ENCODE data around the gene CYP19A1. TPM values are rescaled to one million over a fixed set of nuclear protein-coding genes. Genes with fewer than 3 reads are reported as not detected.
"Not testable (repeated sequence)": the region's sequence is repeated elsewhere in the genome, so short reads cannot be mapped to it uniquely, and the experiment has no call there.

The CYP19A1 gene
- total and polyA plus RNA-seq, 8 donors, result 0.09 to 2.5 (median 0.28) TPM; not detected in 1

DNA sequence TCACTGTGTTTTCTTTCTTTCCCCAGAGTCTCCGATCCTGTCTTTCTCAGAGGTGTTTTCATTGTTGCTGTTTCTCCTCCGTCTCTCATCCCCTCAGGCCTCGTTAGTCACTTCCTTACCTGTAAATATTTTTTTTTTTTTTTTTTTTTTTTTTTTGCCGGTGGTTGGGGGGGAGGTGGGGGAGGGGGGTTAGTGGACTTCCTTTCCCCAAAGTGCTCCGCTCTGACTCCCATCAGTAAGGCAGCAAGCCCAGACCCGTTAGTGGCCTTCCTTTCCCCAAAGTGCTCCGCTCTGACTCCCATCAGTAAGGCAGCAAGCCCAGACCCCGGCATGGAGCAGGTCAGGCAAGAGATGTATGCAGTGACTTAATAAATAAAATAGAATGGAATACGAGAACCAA is 146.6 kb downstream of the CYP19A1 start:
- intact Hi-C loops (cut with DNase I), result no loop called here
- DNase-seq (no peak), ATAC-seq (no peak), FAIRE-seq (no peak)
- TF ChIP-seq, protein P1, sequence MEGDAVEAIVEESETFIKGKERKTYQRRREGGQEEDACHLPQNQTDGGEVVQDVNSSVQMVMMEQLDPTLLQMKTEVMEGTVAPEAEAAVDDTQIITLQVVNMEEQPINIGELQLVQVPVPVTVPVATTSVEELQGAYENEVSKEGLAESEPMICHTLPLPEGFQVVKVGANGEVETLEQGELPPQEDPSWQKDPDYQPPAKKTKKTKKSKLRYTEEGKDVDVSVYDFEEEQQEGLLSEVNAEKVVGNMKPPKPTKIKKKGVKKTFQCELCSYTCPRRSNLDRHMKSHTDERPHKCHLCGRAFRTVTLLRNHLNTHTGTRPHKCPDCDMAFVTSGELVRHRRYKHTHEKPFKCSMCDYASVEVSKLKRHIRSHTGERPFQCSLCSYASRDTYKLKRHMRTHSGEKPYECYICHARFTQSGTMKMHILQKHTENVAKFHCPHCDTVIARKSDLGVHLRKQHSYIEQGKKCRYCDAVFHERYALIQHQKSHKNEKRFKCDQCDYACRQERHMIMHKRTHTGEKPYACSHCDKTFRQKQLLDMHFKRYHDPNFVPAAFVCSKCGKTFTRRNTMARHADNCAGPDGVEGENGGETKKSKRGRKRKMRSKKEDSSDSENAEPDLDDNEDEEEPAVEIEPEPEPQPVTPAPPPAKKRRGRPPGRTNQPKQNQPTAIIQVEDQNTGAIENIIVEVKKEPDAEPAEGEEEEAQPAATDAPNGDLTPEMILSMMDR (IDR thresholded peaks at IDR 0.05), result no peak
- Histone ChIP-seq H3K36me3 (no peaks in the 10 kb centered on the region), H3K4me1 (no peaks in the 10 kb centered on the region), H3K27me3 (no peaks in the 10 kb centered on the region), H3K9me3 (no peaks in the 10 kb centered on the region), H3K4me3 (no peak overlapping the region), H3K27ac (no peak overlapping the region)
- WGBS, 2 donors, result 59 to 70% methylated on average over 9 of the region's 9 CpGs

DNA sequence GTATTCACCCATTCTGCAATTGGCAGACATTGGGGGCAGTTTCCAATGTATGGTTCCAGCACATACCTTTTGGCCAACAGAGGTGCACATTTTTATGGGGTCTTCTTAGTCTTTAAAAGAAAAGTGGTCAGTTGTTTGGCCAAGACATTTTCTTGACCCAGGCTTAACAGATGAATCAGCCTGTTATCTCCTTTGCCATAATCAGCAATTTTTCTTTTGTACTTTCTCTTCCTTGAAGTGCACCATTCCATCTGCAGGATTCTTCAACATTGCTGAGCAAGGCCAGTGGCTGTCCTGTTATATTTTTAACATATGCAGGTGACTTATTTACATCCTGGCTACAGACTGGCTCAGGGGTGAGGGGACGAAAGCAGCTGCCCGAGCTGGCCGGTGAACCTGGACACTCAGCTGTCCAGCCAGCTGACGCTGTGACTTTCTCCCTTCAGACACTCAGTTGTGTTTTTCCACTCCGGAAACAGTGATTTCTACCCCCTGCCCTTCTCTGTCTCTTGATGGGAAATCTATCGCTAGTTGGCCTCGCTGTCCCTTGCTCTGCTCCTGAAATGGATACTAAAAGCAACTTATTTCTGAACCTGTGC is 147.2 kb downstream of the CYP19A1 start:
- 74 to 79% methylated on average over 7 of the region's 7 CpGs for WGBS, 2 donors
- TF ChIP-seq, protein P1 (IDR thresholded peaks at IDR 0.05), result no peak
- no peaks in the 10 kb centered on the region for H3K27me3 ChIP-seq
- ATAC-seq (no peak), FAIRE-seq (no peak), DNase-seq (no peak)
- H3K36me3 ChIP-seq, result no peaks in the 10 kb centered on the region
- H3K4me1 ChIP-seq, result no peaks in the 10 kb centered on the region
- H3K27ac ChIP-seq, result no peak overlapping the region
- intact Hi-C loops (cut with DNase I), result no loop called here
- H3K4me3 ChIP-seq, result no peak overlapping the region
- no peaks in the 10 kb centered on the region for H3K9me3 ChIP-seq

DNA sequence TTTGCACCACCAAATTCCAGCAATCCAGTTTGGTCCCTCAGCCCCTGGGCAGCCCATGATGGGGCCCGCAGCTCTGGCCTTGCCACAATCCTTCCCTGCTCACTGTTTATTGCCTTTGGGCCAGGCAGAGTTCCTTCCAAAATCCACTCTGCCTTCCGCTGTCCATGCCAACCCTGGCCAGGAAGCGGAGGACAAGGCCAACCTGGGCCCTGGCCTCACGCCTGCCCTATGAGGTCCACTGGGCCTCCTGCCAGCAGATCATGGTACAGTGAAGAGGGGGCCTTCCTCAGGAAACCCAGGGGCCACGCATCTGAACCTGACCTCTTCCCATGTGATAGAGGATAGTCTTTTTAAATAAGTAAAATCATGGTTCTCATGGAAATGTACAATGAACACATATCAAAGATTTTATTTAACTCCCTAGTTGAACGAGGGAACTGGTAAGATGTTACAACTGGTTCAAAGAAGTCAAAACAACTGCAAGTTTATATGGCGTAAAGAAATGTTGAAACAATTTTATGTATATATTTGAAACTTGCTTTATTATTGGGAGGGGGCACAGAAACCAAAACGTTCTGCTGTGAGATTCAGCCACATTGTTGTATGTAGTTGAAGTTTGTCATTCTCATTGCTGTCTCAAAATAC is 147.8 kb downstream of the CYP19A1 start:
- FAIRE-seq, result no peak
- Histone ChIP-seq H3K4me3 (no peak overlapping the region), H3K9me3 (no peaks in the 10 kb centered on the region), H3K36me3 (no peaks in the 10 kb centered on the region), H3K4me1 (no peaks in the 10 kb centered on the region), H3K27me3 (no peaks in the 10 kb centered on the region), H3K27ac (no peak overlapping the region)
- TF ChIP-seq, protein P1 (IDR thresholded peaks at IDR 0.05), result no peak
- intact Hi-C loops (cut with DNase I), result no loop called here
- WGBS, 2 donors, result 71 to 82% methylated on average over 8 of the region's 8 CpGs
- DNase-seq, result peak in 1 of 6 donors; percentile 54
- ATAC-seq, result no peak

DNA sequence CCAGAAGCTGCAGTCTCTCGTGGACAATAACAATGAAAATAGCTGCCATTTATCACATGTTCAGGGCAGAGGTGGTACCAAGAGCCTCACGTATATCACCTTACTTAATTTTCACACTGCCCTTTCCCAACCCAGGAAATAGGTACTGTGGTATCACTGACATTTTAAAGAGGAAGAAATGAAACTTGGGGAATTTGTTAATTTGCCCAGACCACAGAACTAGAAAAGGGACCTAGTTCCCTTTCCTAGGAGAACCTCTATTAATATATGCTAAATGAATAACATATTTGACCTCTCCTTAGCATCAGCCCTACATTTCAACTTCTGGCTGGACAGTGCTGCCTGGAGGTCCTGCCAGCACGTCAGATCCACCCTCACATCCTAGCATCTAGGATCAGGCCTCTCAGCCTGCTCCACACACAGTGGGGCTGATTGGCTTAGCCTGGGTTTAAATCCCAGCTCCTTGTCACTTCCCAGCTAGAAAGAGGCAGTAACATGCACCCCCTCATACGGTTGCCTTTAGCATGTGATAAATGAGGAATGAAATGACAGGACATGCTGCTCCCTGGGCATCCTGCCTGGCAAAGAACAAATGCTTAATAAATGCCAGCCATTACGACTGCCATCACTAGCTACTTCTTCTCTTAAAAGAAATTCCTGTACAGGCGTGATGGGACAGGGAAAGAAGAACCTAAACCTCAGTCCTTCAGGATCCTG is 148.6 kb downstream of the CYP19A1 start:
- H3K27me3 ChIP-seq, result no peaks in the 10 kb centered on the region
- H3K4me1 ChIP-seq, result no peaks in the 10 kb centered on the region
- FAIRE-seq (no peak), ATAC-seq (no peak), DNase-seq (no peak)
- TF ChIP-seq, protein P1 (IDR thresholded peaks at IDR 0.05), result no peak
- no peaks in the 10 kb centered on the region for H3K9me3 ChIP-seq
- H3K36me3 ChIP-seq, result no peaks in the 10 kb centered on the region
- 66 to 70% methylated on average over 6 of the region's 6 CpGs for WGBS, 2 donors
- H3K27ac ChIP-seq, result no peak overlapping the region
- no peak overlapping the region for H3K4me3 ChIP-seq
- intact Hi-C loops (cut with DNase I), result no loop called here

DNA sequence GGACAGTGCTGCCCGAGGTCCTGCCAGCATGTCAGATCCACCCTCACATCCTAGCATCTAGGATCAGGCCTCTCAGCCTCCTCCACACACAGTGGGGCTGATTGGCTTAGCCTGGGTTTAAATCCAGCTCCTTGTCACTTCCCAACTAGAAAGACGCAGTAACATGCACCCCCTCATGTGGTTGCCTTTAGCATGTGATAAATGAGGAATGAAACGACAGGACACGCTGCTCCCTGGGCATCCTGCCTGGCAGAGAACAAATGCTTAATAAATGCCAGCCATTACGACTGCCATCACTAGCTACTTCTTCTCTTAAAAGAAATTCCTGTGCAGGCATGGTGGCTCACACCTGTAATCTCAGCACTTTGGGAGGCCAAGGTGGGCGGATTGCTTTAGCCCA is 149.6 kb downstream of the CYP19A1 start:
- intact Hi-C loops (cut with DNase I); DNase-seq; H3K36me3 ChIP-seq; FAIRE-seq; H3K4me1 ChIP-seq; H3K27me3 ChIP-seq; H3K4me3 ChIP-seq; H3K9me3 ChIP-seq; H3K27ac ChIP-seq; ATAC-seq: not testable (repeated sequence)
- WGBS, 2 donors, result 62 to 68% methylated on average over 6 of the region's 6 CpGs
